Mesenchymal stem cell (in vitro differentiated cells and primary cell): Measurements from ENCODE around the gene PNO1.
A peak's percentile ranks its signal among the peaks of the same experiment; 100 is the strongest.

Experiments used
- DNase-seq: peaks from one replicate; pipeline ENCODE4 v3.0.0-alpha.2; 2013
- H2AFZ ChIP-seq: one replicate; pipeline ENCODE4 v1.6.1; 2013; ENCODE audit warnings: low read depth, mild to moderate bottlenecking, control low read depth, inconsistent platforms, low read length, moderate library complexity
- H2AK5ac ChIP-seq: 2 replicates; pipeline ENCODE4 v1.6.1; 2013; ENCODE audit warnings: low read length, moderate library complexity, mild to moderate bottlenecking, inconsistent platforms; ENCODE audit not compliant: severe bottlenecking
- H2BK120ac ChIP-seq: one replicate; pipeline ENCODE4 v1.6.1; 2013; ENCODE audit warnings: low read depth, mild to moderate bottlenecking, inconsistent platforms, low read length, moderate library complexity
- H2BK12ac ChIP-seq, 2 experiments: one replicate each; pipeline ENCODE4 v1.6.1; 2013; ENCODE audit warnings: inconsistent platforms in 2 of 2, low read length in 2 of 2, mild to moderate bottlenecking in 2 of 2, moderate library complexity in 2 of 2, control low read depth in 1 of 2
- H2BK15ac ChIP-seq: one replicate; pipeline ENCODE4 v1.6.1; 2013; ENCODE audit warnings: mild to moderate bottlenecking, low read depth, inconsistent platforms; ENCODE audit not compliant: poor library complexity, severe bottlenecking
- H2BK5ac ChIP-seq: 2 replicates; pipeline ENCODE4 v1.6.1; 2013; ENCODE audit warnings: low read depth, mild to moderate bottlenecking, low read length, control low read depth, inconsistent platforms; ENCODE audit not compliant: poor library complexity, severe bottlenecking
- H3K14ac ChIP-seq, 2 experiments: one replicate each; pipeline ENCODE4 v1.6.1; 2013; ENCODE audit warnings: inconsistent platforms in 2 of 2, low read length in 2 of 2, control low read depth in 1 of 2, mild to moderate bottlenecking in 1 of 2, moderate library complexity in 1 of 2
- H3K18ac ChIP-seq, 2 experiments: one replicate each; pipeline ENCODE4 v1.6.1; 2013; ENCODE audit warnings: inconsistent platforms in 2 of 2, low read length in 2 of 2, control low read depth in 1 of 2, low read depth in 1 of 2, mild to moderate bottlenecking in 1 of 2
- H3K23ac ChIP-seq, 2 experiments: one replicate each; pipeline ENCODE4 v1.6.1; 2013; ENCODE audit warnings: inconsistent platforms in 2 of 2, low read length in 2 of 2, mild to moderate bottlenecking in 2 of 2, moderate library complexity in 2 of 2, control low read depth in 1 of 2
- H3K27ac ChIP-seq: 2 replicates; pipeline ENCODE4 v1.5.1; 2013; ENCODE audit warnings: mild to moderate bottlenecking, moderate library complexity, low read length, control low read depth, inconsistent platforms; ENCODE audit not compliant: poor library complexity, severe bottlenecking
- H3K27me3 ChIP-seq, 2 experiments: 2 replicates each; pipeline versions ENCODE4 v1.6.1 to v1.7.0; 2013; ENCODE audit warnings: low read length in 2 of 2, mild to moderate bottlenecking in 2 of 2, moderate library complexity in 2 of 2, control low read depth in 1 of 2, inconsistent platforms in 1 of 2; ENCODE audit not compliant: control insufficient read depth in 1 of 2, insufficient read depth in 1 of 2
- H3K36me3 ChIP-seq, 2 experiments: 2 replicates each; pipeline versions ENCODE4 v1.6.1 to v1.7.0; 2013; ENCODE audit warnings: low read length in 2 of 2, control low read depth in 1 of 2, inconsistent platforms in 1 of 2, low read depth in 1 of 2, mild to moderate bottlenecking in 1 of 2; ENCODE audit not compliant: insufficient read depth in 2 of 2, control insufficient read depth in 1 of 2
- H3K4ac ChIP-seq, 2 experiments: one replicate each; pipeline ENCODE4 v1.6.1; 2013; ENCODE audit warnings: inconsistent platforms in 2 of 2, low read length in 2 of 2, mild to moderate bottlenecking in 2 of 2, moderate library complexity in 2 of 2, control low read depth in 1 of 2, low read depth in 1 of 2
- H3K4me1 ChIP-seq: 2 replicates; pipeline ENCODE4 v1.6.1; 2013; ENCODE audit warnings: low read depth, low read length, control low read depth; ENCODE audit not compliant: control insufficient read depth, insufficient read depth
- H3K4me2 ChIP-seq: 2 replicates; pipeline ENCODE4 v1.6.1; 2013; ENCODE audit warnings: low read length, mild to moderate bottlenecking, inconsistent platforms; ENCODE audit not compliant: poor library complexity, severe bottlenecking
- H3K4me3 ChIP-seq, 2 experiments: 2 replicates each; pipeline versions ENCODE4 v1.5.1 to v1.7.0; 2013; ENCODE audit warnings: low read length in 2 of 2, mild to moderate bottlenecking in 2 of 2, control low read depth in 1 of 2, low read depth in 1 of 2; ENCODE audit not compliant: insufficient read depth in 1 of 2
- H3K79me1 ChIP-seq: replicated peaks from 2 replicates; pipeline ENCODE4 v1.6.1; 2013; ENCODE audit warnings: mild to moderate bottlenecking, control low read depth, low read length, inconsistent platforms; ENCODE audit not compliant: poor library complexity, severe bottlenecking
- H3K9ac ChIP-seq: 2 replicates; pipeline ENCODE4 v1.7.0; 2013; ENCODE audit warnings: mild to moderate bottlenecking, low read length, moderate library complexity
- H3K9me3 ChIP-seq: 2 replicates; pipeline ENCODE4 v1.7.0; 2013; ENCODE audit warnings: mild to moderate bottlenecking, low read length; ENCODE audit not compliant: control insufficient read depth
- H4K8ac ChIP-seq: one replicate; pipeline ENCODE4 v1.6.1; 2013; ENCODE audit warnings: inconsistent platforms, mild to moderate bottlenecking, low read length, moderate library complexity
- H4K91ac ChIP-seq: one replicate; pipeline ENCODE4 v1.6.1; 2013; ENCODE audit warnings: mild to moderate bottlenecking, low read length, inconsistent platforms
- WGBS: methylation state at CpG from one replicate; pipeline ENCODE4 v1.1.7; 2013; ENCODE audit warnings: mixed read lengths; 5-methylcytosine and 5-hydroxymethylcytosine counted together

PNO1 gene

GRCh38 chr2:68185541-68186164 lies 28.0 kb downstream of the PNO1 start:
- no peak overlapping the region for H3K4me2 ChIP-seq
- no peak overlapping the region for H3K4ac ChIP-seq
- no peaks in the 10 kb centered on the region for H3K4me1 ChIP-seq
- no peak overlapping the region for H4K91ac ChIP-seq
- no peak overlapping the region for H3K27ac ChIP-seq
- no peaks in the 10 kb centered on the region for H3K9me3 ChIP-seq
- no peak overlapping the region for H3K4me3 ChIP-seq
- H4K8ac ChIP-seq, result peak overlapping the region; percentile 60
- DNase-seq, result peak; percentile 41
- H3K23ac ChIP-seq, result no peak overlapping the region
- no peak overlapping the region for H2AFZ ChIP-seq
- no peak overlapping the region for H3K18ac ChIP-seq
- H3K9ac ChIP-seq, result no peak overlapping the region
- 36% methylated on average over 3 of the region's 5 CpGs for WGBS
- H3K79me1 ChIP-seq, result peaks cover 16% of the 10 kb centered on the region
- H2BK15ac ChIP-seq, result no peak overlapping the region
- H2BK120ac ChIP-seq, result no peak overlapping the region
- no peak overlapping the region for H2AK5ac ChIP-seq
- H2BK5ac ChIP-seq, result no peak overlapping the region
- no peak overlapping the region for H2BK12ac ChIP-seq
- H3K27me3 ChIP-seq, result no peaks in the 10 kb centered on the region
- H3K36me3 ChIP-seq, result peaks cover 3 to 48% of the 10 kb centered on the region in 2 experiments
- no peak overlapping the region for H3K14ac ChIP-seq

GRCh38 chr2:68187329-68187728 lies 29.6 kb downstream of the PNO1 start:
- Histone ChIP-seq H3K27me3 (no peaks in the 10 kb centered on the region), H3K18ac (no peak overlapping the region), H2AFZ (no peak overlapping the region), H3K4me3 (no peak overlapping the region), H3K27ac (no peak overlapping the region), H2AK5ac (no peak overlapping the region), H4K8ac (no peak overlapping the region), H3K23ac (no peak overlapping the region), H2BK12ac (no peak overlapping the region), H3K79me1 (peaks cover 14% of the 10 kb centered on the region), H2BK5ac (no peak overlapping the region), H3K4ac (no peak overlapping the region), H3K9me3 (no peaks in the 10 kb centered on the region), H3K9ac (no peak overlapping the region), H4K91ac (no peak overlapping the region), H3K36me3 (peaks cover 0 to 36% of the 10 kb centered on the region in 2 experiments), H3K14ac (no peak overlapping the region), H2BK120ac (no peak overlapping the region), H2BK15ac (no peak overlapping the region), H3K4me2 (no peak overlapping the region), H3K4me1 (no peaks in the 10 kb centered on the region)
- no peak for DNase-seq
- WGBS, result 86% methylated on average over 1 of the region's 1 CpG

GRCh38 chr2:68188831-68189230 lies 31.1 kb downstream of the PNO1 start:
- 99% methylated on average over 3 of the region's 5 CpGs for WGBS
- Histone ChIP-seq H3K9ac (peak overlapping the region; percentile 17), H2BK15ac (no peak overlapping the region), H3K4me1 (no peaks in the 10 kb centered on the region), H2BK120ac (no peak overlapping the region), H3K36me3 (peaks cover 0 to 25% of the 10 kb centered on the region in 2 experiments), H3K23ac (no peak overlapping the region), H4K91ac (no peak overlapping the region), H3K27me3 (no peaks in the 10 kb centered on the region), H3K9me3 (no peaks in the 10 kb centered on the region), H2AK5ac (no peak overlapping the region), H2BK5ac (no peak overlapping the region), H3K4me3 (no peak overlapping the region), H3K14ac (no peak overlapping the region), H2AFZ (no peak overlapping the region), H4K8ac (no peak overlapping the region), H3K4ac (no peak overlapping the region), H2BK12ac (no peak overlapping the region), H3K18ac (no peak overlapping the region), H3K27ac (no peak overlapping the region), H3K79me1 (peaks cover 6% of the 10 kb centered on the region), H3K4me2 (no peak overlapping the region)
- DNase-seq, result no peak

GRCh38 chr2:68189991-68190784 lies 32.5 kb downstream of the PNO1 start:
- no peak overlapping the region for H3K14ac ChIP-seq
- 84% methylated on average over 11 of the region's 15 CpGs for WGBS
- H2BK5ac ChIP-seq, result no peak overlapping the region
- H4K91ac ChIP-seq, result no peak overlapping the region
- H3K9me3 ChIP-seq, result no peaks in the 10 kb centered on the region
- H3K27ac ChIP-seq, result no peak overlapping the region
- no peaks in the 10 kb centered on the region for H3K4me1 ChIP-seq
- no peak overlapping the region for H3K4me3 ChIP-seq
- H3K18ac ChIP-seq, result no peak overlapping the region
- no peak for DNase-seq
- H4K8ac ChIP-seq, result no peak overlapping the region
- H3K9ac ChIP-seq, result peak overlapping the region; percentile 36
- no peak overlapping the region for H3K4me2 ChIP-seq
- H2BK12ac ChIP-seq, result no peak overlapping the region
- no peak overlapping the region for H3K4ac ChIP-seq
- H3K27me3 ChIP-seq, result no peaks in the 10 kb centered on the region
- no peak overlapping the region for H2BK120ac ChIP-seq
- no peak overlapping the region for H2AFZ ChIP-seq
- no peak overlapping the region for H3K23ac ChIP-seq
- H3K79me1 ChIP-seq, result peaks cover 2% of the 10 kb centered on the region
- peaks cover 0 to 16% of the 10 kb centered on the region in 2 experiments for H3K36me3 ChIP-seq
- H2AK5ac ChIP-seq, result no peak overlapping the region
- H2BK15ac ChIP-seq, result no peak overlapping the region
